Thyroid gland (tissue), 4 donors: ENCODE measurements around the gene SAMD11. TPM values are rescaled to one million over a fixed set of nuclear protein-coding genes. Genes with fewer than 3 reads are reported as not detected.
A peak's percentile ranks its signal among the peaks of the same experiment; 100 is the strongest.

Source experiments
- DNase-seq, 2 donors: peaks; one replicate each; pipeline ENCODE4 v3.0.0-alpha.2; 2019
- H3K27ac ChIP-seq, 3 donors: fragments of 200-600 bp; sonication (generic); 1 replicate in 2 of 3; 2 replicates in 1 of 3; pipeline ENCODE4 v1.5.1; 2016 to 2019; ENCODE audit warnings: mild to moderate bottlenecking in 1 of 3, moderate library complexity in 1 of 3
- H3K27me3 ChIP-seq: fragments of 200-600 bp; sonication (generic); one replicate; pipeline ENCODE4 v1.5.1; 2019
- H3K36me3 ChIP-seq, 2 donors: fragments of 200-600 bp; sonication (generic); one replicate each; pipeline ENCODE4 v1.5.1; 2016 to 2019
- H3K4me1 ChIP-seq, 2 donors: fragments of 200-600 bp; sonication (generic); one replicate each; pipeline ENCODE4 v1.5.1; 2017 to 2019
- H3K4me3 ChIP-seq, 3 donors: fragments of 200-600 bp; sonication (generic); replicated peaks in 1 of 3; 1 replicate in 2 of 3; 2 replicates in 1 of 3; pipeline ENCODE4 v1.5.1; 2016; ENCODE audit warnings: mild to moderate bottlenecking in 1 of 3
- H3K9me3 ChIP-seq: fragments of 200-600 bp; sonication (generic); one replicate; pipeline ENCODE4 v1.5.1; 2017
- CTCF ChIP-seq, 6 experiments: fragments of 200-600 bp in 3 of 6; fragments of 450-650 bp in 3 of 6; sonication (generic) in 3 of 6; IDR thresholded peaks; one replicate each; pipeline ENCODE4 v1.5.1; 2016 to 2019; ENCODE audit warnings: antibody characterized with exemption in 6 of 6, mild to moderate bottlenecking in 2 of 6, inconsistent platforms in 1 of 6, moderate library complexity in 1 of 6
- POLR2A ChIP-seq, 2 donors: fragments of 450-650 bp; IDR thresholded peaks; one replicate each; pipeline ENCODE4 v1.6.1; 2017; ENCODE audit warnings: antibody characterized with exemption in 2 of 2, mild to moderate bottlenecking in 2 of 2, moderate library complexity in 1 of 2
- WGBS, 2 donors: methylation state at CpG; one replicate each; pipeline ENCODE4 v1.1.5; 2017; 5-methylcytosine and 5-hydroxymethylcytosine counted together
- intact Hi-C: fragments of 100-400 bp; cut with DNase I; formaldehyde crosslinking; loops from one replicate; pipeline ENCODE4 v1.15.1; 2023
- total RNA-seq, 4 donors: library from RNA; depleted of rRNA; stranded (reverse); fragments of >200 nt; gene quantifications; one replicate each; pipeline ENCODE4 v1.2.3, GENCODE V29; 2016

The SAMD11 gene
- total RNA-seq, 4 donors from 2014 or later, result 4.1 to 11.2 (median 6.3) TPM

DNA sequence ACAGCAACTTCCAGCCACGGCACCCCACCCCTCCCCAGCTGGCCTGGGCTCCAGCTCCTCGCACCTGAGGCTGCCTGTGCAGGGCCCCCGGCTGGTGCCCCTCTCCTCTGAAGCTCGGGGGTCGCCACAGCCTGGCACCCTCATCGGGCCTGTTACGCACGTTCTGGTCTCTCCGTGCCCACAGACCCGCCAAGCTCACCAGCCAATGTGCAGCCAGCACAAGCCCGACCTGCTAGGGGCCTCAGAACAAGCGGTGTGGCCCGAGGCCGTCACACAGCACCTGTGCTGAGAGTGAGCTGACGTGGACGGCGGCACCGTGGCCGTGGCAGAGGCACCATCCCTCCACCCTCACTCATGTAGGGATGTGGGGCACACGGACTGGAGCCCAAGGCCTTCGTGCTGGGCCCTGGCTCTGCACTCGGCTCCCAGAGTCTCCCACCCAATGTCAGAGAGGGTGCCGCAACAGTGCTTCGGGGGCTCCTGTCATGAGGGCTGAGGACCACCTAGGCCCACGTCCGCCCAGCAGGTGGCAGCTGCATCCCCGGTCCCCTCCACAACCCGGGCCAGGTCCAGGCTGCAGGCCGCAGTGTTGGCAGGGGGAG is 4.4 kb upstream of the SAMD11 start:
- intact Hi-C loops, result no loop called here
- TF ChIP-seq CTCF (IDR thresholded peaks at IDR 0.05) (no peak), POLR2A (IDR thresholded peaks at IDR 0.05) (no peak)
- 74 to 78% methylated on average over 5 to 9 of the region's 29 CpGs for WGBS, 2 donors
- no peak for DNase-seq
- H3K27ac ChIP-seq, result no peak overlapping the region
- no peak overlapping the region for H3K4me3 ChIP-seq
- no peaks in the 10 kb centered on the region for H3K36me3 ChIP-seq
- peaks cover 12 to 36% of the 10 kb centered on the region in 2 donors for H3K4me1 ChIP-seq
- no peaks in the 10 kb centered on the region for H3K27me3 ChIP-seq
- H3K9me3 ChIP-seq, result no peaks in the 10 kb centered on the region

GRCh38 chr1:920010-920409 is 3.7 kb upstream of the SAMD11 start:
- Histone ChIP-seq H3K27me3 (no peaks in the 10 kb centered on the region), H3K4me3 (no peak overlapping the region), H3K36me3 (no peaks in the 10 kb centered on the region), H3K9me3 (no peaks in the 10 kb centered on the region), H3K4me1 (peaks cover 12 to 36% of the 10 kb centered on the region in 2 donors), H3K27ac (no peak overlapping the region)
- intact Hi-C loops, result no loop called here
- WGBS, 2 donors, result 48 to 50% methylated on average over 10 to 19 of the region's 23 CpGs
- DNase-seq, result no peak
- TF ChIP-seq CTCF (IDR thresholded peaks at IDR 0.05), result no peak
- TF ChIP-seq POLR2A (IDR thresholded peaks at IDR 0.05), result no peak

GRCh38 chr1:920521-920920 is 3.2 kb upstream of the SAMD11 start:
- peaks cover 14 to 38% of the 10 kb centered on the region in 2 donors for H3K4me1 ChIP-seq
- no peak overlapping the region for H3K27ac ChIP-seq
- H3K4me3 ChIP-seq, result no peak overlapping the region
- no peaks in the 10 kb centered on the region for H3K36me3 ChIP-seq
- TF ChIP-seq POLR2A (IDR thresholded peaks at IDR 0.05) (no peak), CTCF (IDR thresholded peaks at IDR 0.05) (no peak)
- DNase-seq, result no peak
- H3K9me3 ChIP-seq, result no peaks in the 10 kb centered on the region
- intact Hi-C loops, result no loop called here
- peaks cover 2% of the 10 kb centered on the region for H3K27me3 ChIP-seq
- 0 to 8% methylated on average over 2 to 3 of the region's 13 CpGs for WGBS, 2 donors

DNA sequence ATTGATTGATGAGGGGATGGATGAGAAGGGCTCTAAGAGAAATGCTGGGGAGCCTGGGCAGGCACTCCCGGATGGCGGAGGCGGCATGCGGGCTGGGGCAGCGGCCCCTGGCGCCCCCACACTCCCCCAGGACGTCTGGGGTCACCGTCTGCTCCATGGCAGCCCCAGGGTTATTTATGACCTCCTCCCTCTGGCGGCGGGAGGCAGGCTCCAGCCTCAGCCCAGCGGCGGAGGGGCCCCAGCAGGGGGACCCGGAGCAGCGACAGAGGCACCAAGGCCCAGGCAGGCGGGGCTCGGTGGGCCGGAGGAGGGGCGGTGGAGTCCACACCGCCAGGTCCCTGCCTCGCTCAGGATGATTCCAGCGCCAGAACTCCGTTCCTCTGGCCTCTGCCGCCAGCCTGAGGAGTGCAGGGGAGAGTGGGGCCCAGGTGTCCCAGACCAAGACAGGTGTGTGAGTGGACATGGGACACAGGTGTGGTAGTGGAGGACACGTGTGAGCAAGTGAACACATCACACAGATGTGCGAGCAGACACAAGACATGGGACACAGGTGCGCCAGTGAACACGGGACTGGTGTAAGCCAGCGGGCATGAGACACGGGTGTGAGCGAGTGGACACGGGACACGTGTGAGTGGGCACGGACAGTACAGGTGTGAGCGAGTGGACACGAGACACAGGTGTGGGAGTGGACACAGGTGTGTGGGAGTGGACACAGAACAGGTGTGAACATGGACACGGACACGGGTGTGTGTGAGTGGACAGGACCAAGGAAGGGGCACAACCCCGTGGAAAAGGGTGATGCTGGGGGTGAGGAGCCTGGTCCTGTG is 2.5 kb upstream of the SAMD11 start:
- Histone ChIP-seq H3K4me1 (peaks cover 18 to 45% of the 10 kb centered on the region in 2 donors), H3K36me3 (no peaks in the 10 kb centered on the region), H3K9me3 (no peaks in the 10 kb centered on the region), H3K27ac (no peak overlapping the region), H3K4me3 (no peak overlapping the region), H3K27me3 (peaks cover 6% of the 10 kb centered on the region)
- WGBS, 2 donors, result 32 to 40% methylated on average over 27 to 36 of the region's 38 CpGs
- TF ChIP-seq CTCF (IDR thresholded peaks at IDR 0.05) (peak in 5 of 6 experiments; percentile 36 to 54 (median 44)), POLR2A (IDR thresholded peaks at IDR 0.05) (no peak)
- peak; percentile 60 to 63 for DNase-seq
- intact Hi-C loops, result no loop called here
